Duodenal mucosa (tissue), 2 donors: ENCODE measurements around the gene MRPS18B.
A peak's percentile ranks its signal among the peaks of the same experiment; 100 is the strongest.
"Not testable (repeated sequence)": the region's sequence is repeated elsewhere in the genome, so short reads cannot be mapped to it uniquely, and the experiment has no call there.

Experiments
- H3K27ac ChIP-seq: one replicate; pipeline ENCODE4 v1.7.0; 2013; ENCODE audit warnings: low read depth, low read length
- H3K27me3 ChIP-seq, 2 donors: one replicate each; pipeline ENCODE4 v1.7.0; 2013; ENCODE audit warnings: low read length in 2 of 2, control low read depth in 1 of 2; ENCODE audit not compliant: insufficient read depth in 2 of 2, control insufficient read depth in 1 of 2
- H3K36me3 ChIP-seq, 2 donors: one replicate each; pipeline ENCODE4 v1.7.0; 2013; ENCODE audit warnings: low read length in 2 of 2, control low read depth in 1 of 2; ENCODE audit not compliant: insufficient read depth in 2 of 2, control insufficient read depth in 1 of 2
- H3K4me1 ChIP-seq, 2 donors: one replicate each; pipeline ENCODE4 v1.7.0; 2013; ENCODE audit warnings: low read length in 2 of 2, control low read depth in 1 of 2; ENCODE audit not compliant: insufficient read depth in 2 of 2, control insufficient read depth in 1 of 2
- H3K4me3 ChIP-seq, 2 donors: one replicate each; pipeline ENCODE4 v1.7.0; 2013; ENCODE audit warnings: low read length in 2 of 2, low read depth in 1 of 2
- H3K9ac ChIP-seq, 2 donors: one replicate each; pipeline ENCODE4 v1.7.0; 2013; ENCODE audit warnings: low read length in 2 of 2, low read depth in 1 of 2
- H3K9me3 ChIP-seq, 2 donors: one replicate each; pipeline ENCODE4 v1.7.0; 2013; ENCODE audit warnings: low read length in 2 of 2, control low read depth in 1 of 2; ENCODE audit not compliant: control insufficient read depth in 1 of 2

MRPS18B gene

DNA sequence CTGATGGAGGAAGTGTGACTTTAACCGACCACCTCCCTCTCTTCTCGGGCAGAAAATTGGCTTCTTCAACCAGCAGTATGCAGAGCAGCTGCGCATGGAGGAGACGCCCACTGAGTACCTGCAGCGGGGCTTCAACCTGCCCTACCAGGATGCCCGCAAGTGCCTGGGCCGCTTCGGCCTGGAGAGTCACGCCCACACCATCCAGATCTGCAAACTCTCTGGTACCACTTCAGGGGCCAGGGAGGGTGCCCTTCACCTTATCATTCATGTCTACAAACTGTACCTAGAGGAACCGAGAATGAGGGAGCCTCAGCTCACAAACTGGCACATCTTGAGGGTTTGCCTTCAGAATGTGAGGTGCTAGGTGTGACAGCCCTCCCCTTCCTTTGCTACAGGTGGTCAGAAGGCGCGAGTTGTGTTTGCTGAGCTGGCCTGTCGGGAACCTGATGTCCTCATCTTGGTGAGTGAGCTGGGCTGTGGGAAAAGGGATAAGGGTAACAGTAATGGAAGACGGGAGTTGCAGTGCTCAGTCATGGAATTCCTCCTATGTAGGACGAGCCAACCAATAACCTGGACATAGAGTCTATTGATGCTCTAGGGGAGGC, 27.8 kb upstream of the MRPS18B start:
- no peaks in the 10 kb centered on the region for H3K4me1 ChIP-seq
- no peaks in the 10 kb centered on the region for H3K27me3 ChIP-seq
- H3K36me3 ChIP-seq = peaks cover 37 to 80% of the 10 kb centered on the region in 2 donors
- H3K27ac ChIP-seq = no peak overlapping the region
- H3K4me3 ChIP-seq = no peak overlapping the region
- no peaks in the 10 kb centered on the region for H3K9me3 ChIP-seq
- H3K9ac ChIP-seq = no peak overlapping the region

DNA sequence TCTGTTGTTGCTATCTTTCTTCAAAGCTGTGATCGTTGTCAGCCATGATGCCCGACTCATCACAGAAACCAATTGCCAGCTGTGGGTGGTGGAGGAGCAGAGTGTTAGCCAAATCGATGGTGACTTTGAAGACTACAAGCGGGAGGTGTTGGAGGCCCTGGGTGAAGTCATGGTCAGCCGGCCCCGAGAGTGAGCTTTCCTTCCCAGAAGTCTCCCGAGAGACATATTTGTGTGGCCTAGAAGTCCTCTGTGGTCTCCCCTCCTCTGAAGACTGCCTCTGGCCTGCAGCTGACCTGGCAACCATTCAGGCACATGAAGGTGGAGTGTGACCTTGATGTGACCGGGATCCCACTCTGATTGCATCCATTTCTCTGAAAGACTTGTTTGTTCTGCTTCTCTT, 27.1 kb upstream of the MRPS18B start:
- Histone ChIP-seq H3K9ac (no peak overlapping the region), H3K36me3 (peaks cover 31 to 76% of the 10 kb centered on the region in 2 donors)

DNA sequence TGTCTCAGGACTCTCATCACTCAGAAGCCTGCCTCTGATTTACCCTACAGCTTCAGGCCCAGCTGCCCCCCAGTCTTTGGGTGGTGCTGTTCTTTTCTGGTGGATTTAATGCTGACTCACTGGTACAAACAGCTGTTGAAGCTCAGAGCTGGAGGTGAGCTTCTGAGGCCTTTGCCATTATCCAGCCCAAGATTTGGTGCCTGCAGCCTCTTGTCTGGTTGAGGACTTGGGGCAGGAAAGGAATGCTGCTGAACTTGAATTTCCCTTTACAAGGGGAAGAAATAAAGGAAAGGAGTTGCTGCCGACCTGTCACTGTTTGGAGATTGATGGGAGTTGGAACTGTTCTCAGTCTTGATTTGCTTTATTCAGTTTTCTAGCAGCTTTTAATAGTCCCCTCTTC, 26.6 kb upstream of the MRPS18B start:
- Histone ChIP-seq H3K27ac (no peak overlapping the region), H3K36me3 (peaks cover 26 to 71% of the 10 kb centered on the region in 2 donors), H3K4me3 (no peak overlapping the region), H3K27me3 (no peaks in the 10 kb centered on the region), H3K9me3 (no peaks in the 10 kb centered on the region), H3K4me1 (no peaks in the 10 kb centered on the region), H3K9ac (no peak overlapping the region)

More for the DNA sequence above, 27.1 kb upstream of the MRPS18B start:
- Histone ChIP-seq H3K9me3 (no peaks in the 10 kb centered on the region), H3K4me3 (no peak overlapping the region), H3K27me3 (no peaks in the 10 kb centered on the region), H3K27ac (no peak overlapping the region), H3K4me1 (no peaks in the 10 kb centered on the region)

DNA sequence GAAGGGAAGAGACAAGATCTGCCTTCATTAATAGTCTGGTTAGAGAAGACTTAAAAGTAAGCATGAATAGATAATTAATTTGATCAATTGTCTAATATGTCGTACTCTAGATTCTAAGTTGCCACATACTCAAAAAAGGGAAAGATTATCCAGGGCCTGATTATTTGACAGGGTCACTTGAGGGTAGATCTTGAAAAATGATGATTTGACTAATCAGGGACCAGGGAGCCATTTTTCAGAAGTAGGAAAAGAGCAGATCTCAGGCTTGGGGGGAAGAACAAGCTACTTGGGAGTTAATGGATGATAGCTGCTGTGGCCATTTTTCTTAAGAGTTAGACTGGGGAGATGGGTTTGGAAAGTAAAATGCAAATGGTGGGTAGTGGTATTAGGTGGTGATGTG, 25.4 kb upstream of the MRPS18B start:
- peaks cover 19 to 58% of the 10 kb centered on the region in 2 donors for H3K36me3 ChIP-seq
- no peak overlapping the region for H3K9ac ChIP-seq
- H3K4me3 ChIP-seq = no peak overlapping the region
- no peaks in the 10 kb centered on the region for H3K4me1 ChIP-seq
- no peaks in the 10 kb centered on the region for H3K27me3 ChIP-seq
- no peaks in the 10 kb centered on the region for H3K9me3 ChIP-seq
- H3K27ac ChIP-seq = no peak overlapping the region

DNA sequence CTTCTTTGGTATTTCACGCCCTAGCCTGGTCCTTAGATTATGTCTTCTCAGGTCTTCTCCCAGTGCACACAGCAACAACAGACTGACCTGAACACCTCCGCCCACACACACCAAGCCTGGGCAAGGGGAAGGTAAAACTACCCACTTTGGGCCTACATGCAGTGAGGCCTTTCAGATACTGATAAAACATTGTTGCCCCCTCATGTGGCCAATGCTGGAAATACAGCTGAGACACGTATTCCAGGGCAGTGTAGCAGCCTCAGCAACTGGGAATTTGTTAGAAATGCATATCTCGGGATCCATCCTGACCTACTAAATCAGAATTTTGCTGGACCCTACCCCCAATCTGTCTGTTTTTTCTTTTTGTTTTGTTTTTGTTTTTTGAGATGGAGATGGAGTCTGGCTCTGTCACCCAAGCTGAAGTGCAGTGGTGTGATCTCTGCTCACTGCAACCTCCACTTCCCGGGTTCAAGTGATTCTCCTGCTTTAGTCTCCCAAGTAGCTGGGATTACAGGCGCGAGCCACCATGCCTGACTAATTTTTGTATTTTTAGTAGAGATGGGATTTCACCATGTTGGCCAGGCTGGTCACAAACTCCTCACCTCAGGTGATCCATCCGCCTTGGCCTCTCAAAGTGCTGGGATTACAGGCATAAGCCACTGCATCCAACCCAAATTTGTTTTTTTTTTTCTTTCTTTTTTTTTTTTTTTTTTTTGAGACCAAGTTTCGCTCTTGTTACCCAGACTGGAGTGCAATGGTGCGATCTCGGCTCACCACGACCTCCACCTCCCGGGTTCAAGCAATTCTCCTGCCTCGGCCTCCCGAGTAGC, 20.1 kb upstream of the MRPS18B start:
- not testable (repeated sequence) for H3K4me1 ChIP-seq, H3K27me3 ChIP-seq, H3K9me3 ChIP-seq, H3K27ac ChIP-seq, H3K4me3 ChIP-seq
- Histone ChIP-seq H3K9ac (peak overlapping the region in 1 of 2 donors; percentile 15), H3K36me3 (peaks cover 22 to 34% of the 10 kb centered on the region in 2 donors)

DNA sequence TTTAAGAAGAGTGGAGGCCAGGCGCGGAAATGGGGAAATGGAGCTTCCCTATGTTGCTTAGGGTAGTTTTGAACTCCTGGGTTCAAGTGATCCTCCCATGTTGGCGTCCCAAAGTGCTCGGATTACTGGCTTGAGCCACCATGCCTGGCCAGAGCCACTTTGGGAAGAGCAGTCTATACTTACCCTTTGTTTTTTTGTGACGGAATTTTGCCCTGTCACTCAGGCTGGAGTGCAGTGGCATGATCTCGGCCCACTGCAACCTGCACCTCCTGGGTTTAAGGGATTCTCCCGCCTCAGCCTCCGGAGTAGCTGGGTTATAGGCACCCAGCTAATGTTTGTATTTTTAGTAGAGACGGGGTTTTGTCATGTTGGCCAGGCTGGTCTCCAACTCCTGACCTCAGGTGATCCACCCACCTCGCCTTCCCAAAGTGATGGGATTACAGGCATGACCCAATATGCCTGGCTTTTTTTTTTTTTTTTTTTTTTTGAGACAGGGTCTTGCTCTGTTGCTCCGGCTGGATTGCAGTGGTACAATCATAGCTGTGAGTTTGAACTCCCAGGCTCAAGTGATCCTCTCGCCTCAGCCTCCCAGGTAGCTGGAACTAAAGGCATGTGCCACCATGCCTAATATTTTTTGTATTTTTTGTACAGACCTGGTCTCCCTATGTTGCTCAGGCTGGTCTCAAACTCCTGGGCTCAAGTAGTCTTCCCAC, 18.6 kb upstream of the MRPS18B start:
- Histone ChIP-seq H3K9me3 (no peaks in the 10 kb centered on the region), H3K36me3 (peaks cover 35 to 48% of the 10 kb centered on the region in 2 donors), H3K4me1 (no peaks in the 10 kb centered on the region), H3K9ac (no peak overlapping the region), H3K27me3 (no peaks in the 10 kb centered on the region), H3K27ac (no peak overlapping the region), H3K4me3 (no peak overlapping the region)

DNA sequence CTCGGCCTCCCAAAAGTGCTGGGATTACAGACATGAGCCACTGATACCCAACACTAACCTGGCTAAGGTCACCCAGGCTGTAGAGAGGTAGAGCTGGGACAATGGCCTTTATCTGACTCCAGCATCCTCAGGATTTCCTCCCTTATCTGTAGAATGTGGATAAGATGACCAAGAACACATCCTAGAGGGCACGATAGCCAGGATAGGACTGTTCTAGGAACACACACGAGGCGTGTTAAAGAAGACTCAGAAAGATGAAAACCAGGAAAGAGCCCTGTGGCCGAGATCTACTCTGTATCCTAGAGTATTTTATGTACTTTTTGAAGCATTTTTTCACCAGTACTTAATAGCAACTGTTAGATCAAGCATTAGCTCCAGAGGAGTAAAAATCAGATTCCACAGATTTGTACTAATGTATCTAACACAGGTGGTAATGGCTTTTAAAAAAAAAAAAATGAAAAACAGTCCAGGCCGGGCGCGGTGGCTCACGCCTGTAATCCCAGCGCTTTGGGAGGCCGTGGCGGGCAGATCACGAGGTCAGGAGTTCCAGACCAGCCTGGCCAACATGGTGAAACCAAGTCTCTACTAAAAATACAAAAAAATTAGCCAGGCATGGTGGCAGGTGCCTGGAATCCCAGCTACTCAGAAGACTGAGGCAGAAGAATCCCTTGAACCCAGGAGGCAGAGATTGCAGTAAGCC, 17.9 kb upstream of the MRPS18B start:
- no peaks in the 10 kb centered on the region for H3K27me3 ChIP-seq
- H3K9me3 ChIP-seq = no peaks in the 10 kb centered on the region
- no peak overlapping the region for H3K4me3 ChIP-seq
- H3K36me3 ChIP-seq = peaks cover 42 to 48% of the 10 kb centered on the region in 2 donors
- no peak overlapping the region for H3K9ac ChIP-seq
- no peaks in the 10 kb centered on the region for H3K4me1 ChIP-seq
- H3K27ac ChIP-seq = no peak overlapping the region

DNA sequence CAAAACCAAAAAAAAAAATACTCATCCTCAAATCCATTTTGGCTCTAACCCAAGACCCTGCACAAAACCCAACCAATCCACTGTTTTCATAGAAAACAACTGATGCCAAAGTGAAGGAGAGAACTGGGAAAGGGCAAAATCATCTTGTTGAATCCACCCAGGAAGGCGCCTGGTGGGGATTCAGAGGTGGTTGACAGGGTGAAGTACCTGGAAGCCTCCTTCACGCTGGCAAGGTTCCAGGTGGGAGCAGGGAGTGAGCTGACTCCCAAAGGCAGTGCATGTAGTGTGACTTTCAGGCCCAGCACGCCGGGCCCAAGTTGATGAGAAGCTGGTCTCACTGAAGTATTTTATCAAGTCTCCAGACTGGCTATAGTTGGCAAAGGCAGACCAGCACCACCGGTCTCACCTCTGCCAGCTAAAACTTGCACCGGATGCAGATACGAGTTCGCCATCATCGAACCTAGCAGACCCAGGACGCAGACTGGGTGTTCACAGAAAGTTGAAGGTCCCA, 17.1 kb upstream of the MRPS18B start:
- H3K9me3 ChIP-seq = no peaks in the 10 kb centered on the region
- no peak overlapping the region for H3K9ac ChIP-seq
- peaks cover 48 to 52% of the 10 kb centered on the region in 2 donors for H3K36me3 ChIP-seq
- no peaks in the 10 kb centered on the region for H3K4me1 ChIP-seq
- H3K27ac ChIP-seq = no peak overlapping the region
- H3K27me3 ChIP-seq = no peaks in the 10 kb centered on the region
- no peak overlapping the region for H3K4me3 ChIP-seq

DNA sequence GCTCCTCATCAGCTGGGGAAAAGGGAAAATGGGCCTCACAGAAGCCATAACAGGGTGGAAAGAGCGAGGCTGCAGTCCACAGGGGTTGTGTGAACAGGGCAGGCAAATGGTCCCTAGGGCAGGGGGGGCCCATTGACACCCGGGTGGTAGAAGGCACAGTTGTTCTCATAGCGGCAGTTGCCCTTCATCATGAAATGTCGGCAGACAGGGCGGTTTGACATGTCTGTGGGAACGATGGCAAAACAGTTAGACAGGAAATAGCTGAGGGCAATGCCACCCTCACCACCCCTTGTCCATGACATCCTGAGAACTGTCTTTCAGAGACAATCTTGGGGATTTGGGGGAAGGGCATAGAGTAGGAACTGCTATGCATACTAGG, 16.2 kb upstream of the MRPS18B start:
- Histone ChIP-seq H3K4me1 (no peaks in the 10 kb centered on the region), H3K36me3 (peaks cover 55 to 60% of the 10 kb centered on the region in 2 donors), H3K9me3 (no peaks in the 10 kb centered on the region), H3K27ac (no peak overlapping the region), H3K4me3 (no peak overlapping the region), H3K27me3 (no peaks in the 10 kb centered on the region), H3K9ac (no peak overlapping the region)
